Epithelial cell of esophagus (primary cell): ENCODE data around the gene GLS.

ENCODE experiments used
- DNase-seq: peaks from one replicate; pipeline ENCODE4 v3.0.0; 2010; ENCODE audit warnings: low read depth
- H3K4me3 ChIP-seq: 2 replicates; pipeline ENCODE4 v1.5.1; 2011; ENCODE audit warnings: mild to moderate bottlenecking, low read length, control low read depth
- TF ChIP-seq, protein P1 (sequence below): IDR thresholded peaks from 2 replicates; pipeline ENCODE4 v1.5.1; 2011; ENCODE audit warnings: low read depth, mild to moderate bottlenecking, low read length, control low read depth, inconsistent platforms; ENCODE audit not compliant: insufficient read depth; ENCODE audit errors: missing control alignments

The GLS gene

DNA sequence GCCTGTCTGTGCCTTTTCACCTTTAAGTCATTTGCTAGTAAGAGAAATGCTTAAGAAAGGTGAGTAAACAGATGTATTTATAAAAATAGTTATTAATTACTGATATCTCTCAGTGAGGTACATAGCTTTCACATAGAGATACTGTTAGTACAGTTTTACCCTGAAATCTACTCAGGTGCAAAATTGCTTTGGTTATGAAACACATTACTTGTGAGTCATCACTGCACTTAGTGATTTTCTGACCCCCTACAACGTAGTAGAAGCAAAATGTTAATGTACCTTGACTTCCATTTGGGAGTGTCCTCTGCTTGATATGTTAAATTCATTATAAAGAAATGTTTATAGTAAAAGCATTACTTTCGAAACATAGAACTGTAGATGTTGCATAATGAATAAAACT, 6.5 kb downstream of the GLS start:
- TF ChIP-seq, protein P1, sequence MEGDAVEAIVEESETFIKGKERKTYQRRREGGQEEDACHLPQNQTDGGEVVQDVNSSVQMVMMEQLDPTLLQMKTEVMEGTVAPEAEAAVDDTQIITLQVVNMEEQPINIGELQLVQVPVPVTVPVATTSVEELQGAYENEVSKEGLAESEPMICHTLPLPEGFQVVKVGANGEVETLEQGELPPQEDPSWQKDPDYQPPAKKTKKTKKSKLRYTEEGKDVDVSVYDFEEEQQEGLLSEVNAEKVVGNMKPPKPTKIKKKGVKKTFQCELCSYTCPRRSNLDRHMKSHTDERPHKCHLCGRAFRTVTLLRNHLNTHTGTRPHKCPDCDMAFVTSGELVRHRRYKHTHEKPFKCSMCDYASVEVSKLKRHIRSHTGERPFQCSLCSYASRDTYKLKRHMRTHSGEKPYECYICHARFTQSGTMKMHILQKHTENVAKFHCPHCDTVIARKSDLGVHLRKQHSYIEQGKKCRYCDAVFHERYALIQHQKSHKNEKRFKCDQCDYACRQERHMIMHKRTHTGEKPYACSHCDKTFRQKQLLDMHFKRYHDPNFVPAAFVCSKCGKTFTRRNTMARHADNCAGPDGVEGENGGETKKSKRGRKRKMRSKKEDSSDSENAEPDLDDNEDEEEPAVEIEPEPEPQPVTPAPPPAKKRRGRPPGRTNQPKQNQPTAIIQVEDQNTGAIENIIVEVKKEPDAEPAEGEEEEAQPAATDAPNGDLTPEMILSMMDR = no peak
- peak; percentile 51 for DNase-seq
- H3K4me3 ChIP-seq = no peak overlapping the region

DNA sequence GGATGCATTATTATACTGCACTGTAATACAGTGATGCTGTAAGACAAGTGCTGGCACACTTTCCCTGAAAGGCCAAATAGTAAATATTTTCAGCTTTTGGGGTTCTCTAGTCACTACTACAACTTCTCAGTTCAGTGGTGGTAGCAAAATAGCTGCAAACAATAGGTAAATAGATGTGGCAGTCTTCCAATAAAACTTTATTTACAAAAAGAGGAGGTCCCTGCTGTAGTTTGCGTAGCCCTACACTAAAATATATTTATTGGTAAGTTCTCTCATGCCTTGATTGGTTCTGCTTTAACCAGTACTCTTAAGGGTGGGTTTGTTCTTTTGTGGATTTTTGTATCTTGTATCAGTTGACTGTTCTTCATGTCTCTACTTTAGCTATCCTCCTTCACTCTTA, 7.8 kb downstream of the GLS start:
- H3K4me3 ChIP-seq = no peak overlapping the region
- TF ChIP-seq, protein P1 = no peak
- DNase-seq = no peak

DNA sequence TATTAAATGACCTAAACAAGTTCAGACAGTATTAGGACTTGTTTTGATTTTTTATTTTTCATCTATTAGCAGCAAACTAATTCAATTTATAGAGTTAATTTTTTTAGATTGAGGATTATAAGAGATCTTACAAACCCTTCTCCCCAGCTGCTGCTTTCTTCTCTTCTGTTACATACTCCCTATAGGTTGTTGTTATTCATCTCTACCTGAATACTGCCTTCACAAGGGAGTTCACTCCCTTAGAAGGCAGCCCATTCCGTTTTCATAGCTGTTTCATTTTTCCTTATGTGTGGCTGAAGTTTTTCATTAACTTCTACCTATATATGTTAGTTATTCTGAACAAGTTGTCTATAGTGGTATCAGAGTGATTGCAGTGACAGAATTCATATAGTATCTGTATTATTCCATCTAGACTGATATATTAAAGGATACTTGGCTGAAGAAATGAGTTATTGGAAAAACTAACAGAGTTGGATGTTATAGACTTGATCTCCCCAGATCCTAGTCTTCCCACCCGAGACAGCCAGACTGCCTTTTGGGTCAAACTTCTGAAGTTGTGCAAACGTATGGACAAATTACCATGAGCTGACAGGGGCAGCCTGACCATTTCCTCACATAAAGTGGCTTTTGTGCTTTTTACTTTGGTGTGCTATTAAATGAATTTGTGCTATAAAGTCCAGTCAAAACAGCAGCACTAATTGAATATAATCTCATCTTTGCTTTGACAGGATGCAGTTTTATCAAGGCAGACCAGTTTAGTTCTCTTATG, 8.7 kb downstream of the GLS start:
- TF ChIP-seq, protein P1 = no peak
- H3K4me3 ChIP-seq = no peak overlapping the region
- DNase-seq = no peak

DNA sequence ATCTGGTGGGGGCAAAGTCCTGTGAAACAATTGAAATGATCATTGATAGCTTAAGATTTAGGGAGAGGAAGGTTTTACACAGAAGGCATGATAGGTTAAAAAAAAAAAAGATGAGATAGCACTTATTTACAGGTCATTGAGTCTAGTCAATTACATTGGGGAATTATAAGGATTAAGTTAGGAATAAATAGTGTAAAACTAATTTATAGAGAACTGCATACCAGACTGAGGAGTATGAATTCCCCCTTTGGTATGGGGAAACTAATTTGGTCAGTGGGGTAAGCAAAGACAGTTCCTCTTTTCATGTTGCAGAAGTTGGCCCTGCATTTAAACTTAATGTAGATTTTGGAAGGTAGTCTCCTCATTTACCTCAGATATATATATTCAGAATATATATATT, 10.8 kb downstream of the GLS start:
- DNase-seq = no peak
- no peak overlapping the region for H3K4me3 ChIP-seq
- TF ChIP-seq, protein P1 = no peak

DNA sequence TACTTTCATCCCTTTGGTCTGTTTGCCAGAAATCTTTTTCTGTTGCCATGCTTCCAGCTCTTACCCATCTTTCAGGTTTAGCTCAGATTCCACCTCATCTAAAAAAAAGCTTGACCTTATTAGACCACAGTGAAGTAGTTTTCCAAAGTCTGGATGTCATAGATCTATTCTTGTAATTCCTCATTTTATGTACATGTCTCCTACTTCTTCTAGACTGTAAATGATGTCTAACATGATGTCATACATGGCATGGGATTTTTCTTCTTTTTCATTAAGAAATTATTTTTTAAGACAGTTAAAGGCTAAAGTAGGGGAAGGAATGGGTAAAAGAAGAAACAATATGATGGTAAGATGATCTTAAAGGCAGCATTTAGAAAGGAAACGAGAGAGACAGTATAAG, 11.3 kb downstream of the GLS start:
- H3K4me3 ChIP-seq = no peak overlapping the region
- no peak for DNase-seq

DNA sequence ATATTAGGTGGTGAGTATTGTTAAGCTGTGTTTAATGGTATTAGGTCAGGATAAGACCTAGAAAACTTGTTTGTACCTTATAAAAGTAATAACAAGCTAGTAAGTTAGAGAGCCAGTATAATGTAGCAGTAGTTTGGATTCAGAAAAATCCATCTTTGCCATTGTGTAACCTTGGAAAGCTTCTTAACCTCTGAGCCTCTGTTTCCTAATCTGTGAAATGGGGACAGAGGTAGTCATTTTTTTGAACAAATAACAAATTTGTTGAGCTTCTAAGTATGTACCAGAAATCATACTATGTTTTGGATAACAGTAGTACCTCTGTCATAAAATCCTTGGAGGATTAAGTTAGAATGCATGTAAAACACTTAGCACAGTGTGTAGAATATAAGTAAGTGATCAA, 12.5 kb downstream of the GLS start:
- no peak for DNase-seq
- no peak overlapping the region for H3K4me3 ChIP-seq
- TF ChIP-seq, protein P1 = no peak

More for the DNA sequence above, 11.3 kb downstream of the GLS start:
- TF ChIP-seq, protein P1 = no peak

DNA sequence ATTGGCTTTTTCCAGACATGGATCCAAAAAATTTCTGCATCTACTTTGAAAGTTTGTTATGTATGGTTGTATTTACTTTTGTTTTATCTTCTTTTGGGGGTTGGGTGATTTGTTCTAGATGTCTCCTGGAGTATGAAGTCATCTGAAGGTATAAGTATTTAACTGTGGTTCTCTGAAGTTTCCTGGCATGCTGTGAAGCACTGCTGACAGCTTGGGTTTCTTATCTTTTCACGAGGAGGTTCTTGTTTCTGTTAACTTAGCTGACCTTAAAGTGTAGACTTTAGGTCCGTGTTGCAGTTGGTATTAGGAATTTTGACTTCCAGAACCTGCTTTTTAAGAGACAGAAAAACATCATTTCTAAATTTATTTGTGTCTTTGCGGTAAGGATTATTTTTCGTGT, 15.9 kb downstream of the GLS start:
- no peak for DNase-seq
- H3K4me3 ChIP-seq = no peak overlapping the region
- TF ChIP-seq, protein P1 = no peak
